ENCODE measurements around the gene RASA4B.
"Not testable (repeated sequence)": the region's sequence is repeated elsewhere in the genome, so short reads cannot be mapped to it uniquely, and the experiment has no call there.

Gene RASA4B

GRCh38 chr7:102457352-102457924, 60.1 kb downstream of the RASA4B start:
- H3K4me3 ChIP-seq (ENCODE audit: low read depth, low read length) = no peak overlapping the region
- no peak for TF ChIP-seq CTCF (IDR thresholded peaks at IDR 0.05; ENCODE audit: low read depth, low read length)
- no peak for DNase-seq (ENCODE audit: low read depth, low spot score)
- in situ Hi-C loops (cut with HindIII; ENCODE audit: low sequenced_read_pairs) = no loop called here

- DNase-seq (ENCODE audit: low read depth, low spot score) = peak; percentile 57
- in situ Hi-C loops (cut with HindIII; ENCODE audit: low sequenced_read_pairs) = no loop called here
- no peak for TF ChIP-seq CTCF (IDR thresholded peaks at IDR 0.05; ENCODE audit: low read depth, low read length)
- H3K4me3 ChIP-seq (ENCODE audit: low read depth, low read length) = no peak overlapping the region
Observed at GRCh38 chr7:102456327-102456726, 61.2 kb downstream of the RASA4B start.

- DNase-seq (ENCODE audit: low read depth, low spot score) = no peak
- H3K4me3 ChIP-seq (ENCODE audit: low read depth, low read length) = no peak overlapping the region
- in situ Hi-C loops (cut with HindIII; ENCODE audit: low sequenced_read_pairs) = no loop called here
- TF ChIP-seq CTCF (IDR thresholded peaks at IDR 0.05; ENCODE audit: low read depth, low read length) = no peak
Observed at GRCh38 chr7:102455596-102455995, 62.0 kb downstream of the RASA4B start.

GRCh38 chr7:102454932-102455331, 62.6 kb downstream of the RASA4B start:
- H3K4me3 ChIP-seq (ENCODE audit: low read depth, low read length); in situ Hi-C loops (cut with HindIII; ENCODE audit: low sequenced_read_pairs); DNase-seq (ENCODE audit: low read depth, low spot score): not testable (repeated sequence)

- in situ Hi-C loops (cut with HindIII; ENCODE audit: low sequenced_read_pairs) = no loop called here
- H3K4me3 ChIP-seq (ENCODE audit: low read depth, low read length) = no peak overlapping the region
- no peak for DNase-seq (ENCODE audit: low read depth, low spot score)
- no peak for TF ChIP-seq CTCF (IDR thresholded peaks at IDR 0.05; ENCODE audit: low read depth, low read length)
Observed at GRCh38 chr7:102454468-102454867, 63.1 kb downstream of the RASA4B start.

- in situ Hi-C loops (cut with HindIII; ENCODE audit: low sequenced_read_pairs) = no loop called here
- no peak for TF ChIP-seq CTCF (IDR thresholded peaks at IDR 0.05; ENCODE audit: low read depth, low read length)
- no peak overlapping the region for H3K4me3 ChIP-seq (ENCODE audit: low read depth, low read length)
- no peak for DNase-seq (ENCODE audit: low read depth, low spot score)
Observed at GRCh38 chr7:102453319-102453718, 64.3 kb downstream of the RASA4B start.

DNA sequence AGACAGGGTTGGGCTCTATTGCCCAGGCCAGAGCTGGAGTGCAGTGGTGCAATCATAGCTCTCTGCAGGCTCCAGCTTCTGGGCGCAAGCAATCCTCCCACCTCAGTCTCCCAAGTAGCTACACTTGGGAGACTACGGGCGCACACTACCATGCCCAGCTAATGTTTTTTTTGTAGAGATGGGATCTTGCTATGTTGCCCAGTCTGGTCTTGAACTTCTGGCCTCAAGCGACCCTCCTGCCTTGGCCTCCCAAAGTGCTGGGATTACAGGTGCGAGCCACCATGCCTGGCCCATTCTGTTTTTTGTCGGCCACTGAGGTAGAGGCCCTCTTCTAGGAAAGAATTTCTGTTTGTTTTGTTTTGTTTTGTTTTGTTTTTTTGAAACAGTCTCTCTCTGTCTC, 65.1 kb downstream of the RASA4B start:
- DNase-seq (ENCODE audit: low read depth, low spot score) = no peak
- in situ Hi-C loops (cut with HindIII; ENCODE audit: low sequenced_read_pairs) = no loop called here
- TF ChIP-seq CTCF (IDR thresholded peaks at IDR 0.05; ENCODE audit: low read depth, low read length) = no peak
- H3K4me3 ChIP-seq (ENCODE audit: low read depth, low read length) = no peak overlapping the region

Data from astrocyte of the spinal cord (primary cell).